Liver (tissue), 9 donors: ENCODE results near the gene GSG1. TPM values are rescaled to one million over a fixed set of nuclear protein-coding genes. Genes with fewer than 3 reads are reported as not detected.

ENCODE experiments used
- DNase-seq: peaks from one replicate; pipeline ENCODE4 v3.0.0-alpha.2; 2017; ENCODE audit warnings: low spot score
- H3K27ac ChIP-seq, 2 donors: one replicate each; pipeline ENCODE4 v1.7.0; 2013; ENCODE audit warnings: inconsistent platforms in 2 of 2, low read length in 2 of 2, control low read depth in 1 of 2, low read depth in 1 of 2, mild to moderate bottlenecking in 1 of 2
- H3K27me3 ChIP-seq, 4 donors: one replicate each; pipeline versions ENCODE4 v1.6.1 to v1.7.0; 2013; ENCODE audit warnings: low read length in 3 of 4, inconsistent platforms in 1 of 4, mild to moderate bottlenecking in 1 of 4, moderate library complexity in 1 of 4; ENCODE audit not compliant: control insufficient read depth in 4 of 4, insufficient read depth in 4 of 4
- H3K36me3 ChIP-seq, 4 donors: one replicate each; pipeline versions ENCODE4 v1.6.1 to v1.7.0; 2013; ENCODE audit warnings: low read length in 3 of 4, mild to moderate bottlenecking in 3 of 4, low read depth in 1 of 4, moderate library complexity in 1 of 4; ENCODE audit not compliant: control insufficient read depth in 4 of 4, insufficient read depth in 3 of 4
- H3K4me1 ChIP-seq, 4 donors: one replicate each; pipeline versions ENCODE4 v1.6.1 to v1.7.0; 2013; ENCODE audit warnings: low read length in 3 of 4, mild to moderate bottlenecking in 3 of 4, moderate library complexity in 1 of 4; ENCODE audit not compliant: control insufficient read depth in 4 of 4, insufficient read depth in 4 of 4
- H3K4me3 ChIP-seq, 3 donors: one replicate each; pipeline versions ENCODE4 v1.6.1 to v1.7.0; 2013; ENCODE audit warnings: low read length in 3 of 3, control low read depth in 1 of 3, low read depth in 1 of 3, mild to moderate bottlenecking in 1 of 3
- H3K9ac ChIP-seq, 2 donors: one replicate each; pipeline ENCODE4 v1.7.0; 2013; ENCODE audit warnings: low read length in 2 of 2, mild to moderate bottlenecking in 2 of 2, moderate library complexity in 2 of 2, control low read depth in 1 of 2, low read depth in 1 of 2
- H3K9me3 ChIP-seq, 4 donors: one replicate each; pipeline versions ENCODE4 v1.6.1 to v1.7.0; 2013; ENCODE audit warnings: low read length in 3 of 4; ENCODE audit not compliant: control insufficient read depth in 4 of 4
- CTCF ChIP-seq: fragments of 150-350 bp; IDR thresholded peaks from 2 replicates; pipeline ENCODE4 v1.5.1; 2017; ENCODE audit warnings: improper control_type of control experiment, low read depth, low read length; ENCODE audit not compliant: missing input control
- EGR1 ChIP-seq, 2 donors: IDR thresholded peaks; 2 replicates each; pipeline ENCODE4 v1.6.1; 2016 to 2018; ENCODE audit warnings: antibody characterized with exemption in 2 of 2, low read depth in 2 of 2
- FOXA1 ChIP-seq: IDR thresholded peaks from 2 replicates; pipeline ENCODE4 v1.6.1; 2016; ENCODE audit warnings: antibody characterized with exemption
- FOXA2 ChIP-seq: IDR thresholded peaks from 2 replicates; pipeline ENCODE4 v1.6.1; 2016; ENCODE audit warnings: antibody characterized with exemption
- GABPA ChIP-seq, 2 donors: IDR thresholded peaks in 1 of 2; conservative IDR thresholded peaks in 1 of 2; 2 replicates each; pipeline ENCODE4 v1.6.1; 2016; ENCODE audit warnings: antibody characterized with exemption in 2 of 2, mild to moderate bottlenecking in 1 of 2, moderate library complexity in 1 of 2
- HNF4A ChIP-seq, 2 donors: conservative IDR thresholded peaks; 2 replicates each; pipeline ENCODE4 v1.6.1; 2016; ENCODE audit warnings: antibody characterized with exemption in 2 of 2, mild to moderate bottlenecking in 2 of 2
- HNF4G ChIP-seq: IDR thresholded peaks from 2 replicates; pipeline ENCODE4 v1.6.1; 2016; ENCODE audit warnings: antibody characterized with exemption
- JUND ChIP-seq, 2 donors: IDR thresholded peaks; 2 replicates each; pipeline ENCODE4 v1.6.1; 2016; ENCODE audit warnings: antibody characterized with exemption in 2 of 2
- MAX ChIP-seq: IDR thresholded peaks from 2 replicates; pipeline ENCODE4 v1.6.1; 2016; ENCODE audit warnings: antibody characterized with exemption
- RAD21 ChIP-seq, 2 donors: IDR thresholded peaks; 2 replicates each; pipeline ENCODE4 v1.6.1; 2016; ENCODE audit warnings: antibody characterized with exemption in 2 of 2, mild to moderate bottlenecking in 2 of 2
- REST ChIP-seq: IDR thresholded peaks from 2 replicates; pipeline ENCODE4 v1.6.1; 2016; ENCODE audit warnings: antibody characterized with exemption, mild to moderate bottlenecking
- RXRA ChIP-seq, 2 donors: IDR thresholded peaks; 2 replicates each; pipeline ENCODE4 v1.6.1; 2017 to 2018; ENCODE audit warnings: antibody characterized with exemption in 2 of 2, mild to moderate bottlenecking in 1 of 2
- SP1 ChIP-seq: IDR thresholded peaks from 2 replicates; pipeline ENCODE4 v1.6.1; 2018; ENCODE audit warnings: antibody characterized with exemption, mild to moderate bottlenecking
- TAF1 ChIP-seq: conservative IDR thresholded peaks from 2 replicates; pipeline ENCODE4 v1.6.1; 2016; ENCODE audit warnings: antibody characterized with exemption, mild to moderate bottlenecking
- YY1 ChIP-seq: IDR thresholded peaks from 2 replicates; pipeline ENCODE4 v1.6.1; 2016; ENCODE audit warnings: antibody characterized with exemption, mild to moderate bottlenecking
- ZBTB33 ChIP-seq: IDR thresholded peaks from 2 replicates; pipeline ENCODE4 v1.6.1; 2016; ENCODE audit warnings: antibody characterized with exemption
- WGBS: extraction: QIAGEN DNeasy Blood & Tissue Kit; methylation state at CpG from one replicate; pipeline ENCODE4 v1.1.7; 2013; 5-methylcytosine and 5-hydroxymethylcytosine counted together
- polyA plus RNA-seq, 2 donors: library from polyadenylated mRNA; stranded (reverse) in 1 of 2; unstranded in 1 of 2; fragments of 200-250 nt in 1 of 2; fragments of >200 nt in 1 of 2; fragmentation: Nextera tagmentation in 1 of 2; extraction: Ambion mirVana in 1 of 2; gene quantifications; one replicate each; pipeline versions ENCODE4 v1.2.1 to v1.2.3, GENCODE V29; 2013 to 2015
- total RNA-seq, 2 donors: library from RNA; depleted of rRNA; stranded (reverse); fragments of >200 nt; gene quantifications; one replicate each; pipeline ENCODE4 v1.2.3, GENCODE V29; 2014
- donor health status: healthy.
- donor health status: healthy.
- donor health status: healthy.
- donor health status: healthy.
- donor health status: healthy.

The GSG1 gene
- total and polyA plus RNA-seq, 4 donors = not detected

GRCh38 chr12:13069380-13069779 is 34.1 kb downstream of the GSG1 start:
- Histone ChIP-seq H3K27me3 (no peaks in the 10 kb centered on the region), H3K4me3 (no peak overlapping the region), H3K4me1 (no peaks in the 10 kb centered on the region), H3K9ac (no peak overlapping the region), H3K27ac (no peak overlapping the region), H3K9me3 (no peaks in the 10 kb centered on the region), H3K36me3 (peaks cover 0 to 10% (median 6%) of the 10 kb centered on the region in 4 donors)
- no peak for DNase-seq
- WGBS = 97% methylated on average over 6 of the region's 6 CpGs
- TF ChIP-seq FOXA1 (no peak), FOXA2 (no peak), RXRA (IDR thresholded peaks at IDR 0.05) (no peak), ZBTB33 (no peak), CTCF (no peak), RAD21 (IDR thresholded peaks at IDR 0.05) (no peak), HNF4A (conservative IDR thresholded peaks at IDR 0.05) (no peak)

GRCh38 chr12:13067322-13067721 is 36.1 kb downstream of the GSG1 start:
- H3K36me3 ChIP-seq = peaks cover 0 to 10% (median 6%) of the 10 kb centered on the region in 4 donors
- DNase-seq = no peak
- no peak overlapping the region for H3K9ac ChIP-seq
- no peaks in the 10 kb centered on the region for H3K9me3 ChIP-seq
- H3K4me1 ChIP-seq = no peaks in the 10 kb centered on the region
- H3K27me3 ChIP-seq = no peaks in the 10 kb centered on the region
- 98% methylated on average over 1 of the region's 1 CpG for WGBS
- no peak overlapping the region for H3K4me3 ChIP-seq
- H3K27ac ChIP-seq = no peak overlapping the region
- TF ChIP-seq TAF1 (no peak), REST (no peak), HNF4A (conservative IDR thresholded peaks at IDR 0.05) (no peak)

GRCh38 chr12:13066459-13066858 is 37.0 kb downstream of the GSG1 start:
- WGBS = 88% methylated on average over 7 of the region's 7 CpGs
- Histone ChIP-seq H3K4me1 (no peaks in the 10 kb centered on the region), H3K4me3 (no peak overlapping the region), H3K36me3 (peaks cover 0 to 10% (median 6%) of the 10 kb centered on the region in 4 donors), H3K27me3 (no peaks in the 10 kb centered on the region), H3K9me3 (no peaks in the 10 kb centered on the region), H3K9ac (no peak overlapping the region), H3K27ac (no peak overlapping the region)
- DNase-seq = no peak
- TF ChIP-seq EGR1 (IDR thresholded peaks at IDR 0.05; ENCODE audit: low read depth in 2 of 2) (no peak), MAX (no peak), JUND (IDR thresholded peaks at IDR 0.05) (no peak), FOXA1 (no peak), CTCF (no peak), YY1 (no peak), HNF4G (no peak), SP1 (no peak), TAF1 (no peak), RAD21 (IDR thresholded peaks at IDR 0.05) (no peak), GABPA (IDR thresholded peaks at IDR 0.05 in 1 of 2, conservative IDR thresholded peaks at IDR 0.05 in 1 of 2) (no peak), RXRA (IDR thresholded peaks at IDR 0.05) (no peak), HNF4A (conservative IDR thresholded peaks at IDR 0.05) (no peak), FOXA2 (no peak)
